ENCODE results near the gene PDE10A. TPM values are rescaled to one million over a fixed set of nuclear protein-coding genes. Genes with fewer than 3 reads are reported as not detected.

Gene PDE10A
- total RNA-seq: 8.5 and 16.0 TPM in 2 replicates

GRCh38 chr6:165662749-165663376 lies at the start of gene PDE10A:
PDE10A (minus strand) TSS chr6:165663241; CDS start chr6:165662811, 430 bp downstream.

DNA sequence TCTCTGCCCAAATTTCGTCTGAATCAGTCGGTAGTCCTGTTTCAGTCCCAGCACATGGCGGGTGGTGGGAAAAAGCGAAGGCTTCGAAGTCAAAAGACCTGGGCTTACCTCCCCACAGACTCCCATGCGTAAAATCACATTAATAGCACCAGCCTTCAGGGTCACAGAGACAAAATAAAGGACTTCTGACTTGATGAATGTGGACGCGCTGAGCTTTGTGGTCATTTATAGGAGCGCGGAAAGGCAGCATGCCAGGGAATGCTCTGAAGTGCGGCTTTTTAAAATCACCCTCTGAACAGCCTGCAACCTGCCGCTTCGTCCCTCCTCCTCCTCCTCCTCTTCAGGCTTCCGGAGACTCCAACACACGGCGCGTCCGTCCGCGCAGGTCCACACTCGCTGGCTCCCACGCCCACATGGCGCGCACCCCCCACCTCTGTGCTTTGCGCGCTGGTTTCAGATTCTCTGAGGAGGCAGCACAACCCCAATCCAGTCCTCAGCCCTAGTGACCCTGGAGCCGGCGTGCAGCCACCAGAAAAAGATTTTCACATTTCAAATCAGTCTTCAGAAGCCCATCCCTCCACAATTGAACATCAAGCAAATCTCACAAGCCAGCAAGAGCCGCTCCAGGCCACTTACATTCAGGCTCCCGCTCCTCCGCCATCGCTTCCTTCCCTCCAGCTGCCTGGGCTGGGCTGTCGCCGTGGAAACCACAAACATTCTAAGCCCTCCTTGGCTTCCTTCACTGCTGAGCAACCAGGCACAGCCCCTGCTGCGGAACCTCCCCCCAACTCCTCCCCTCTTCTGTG lies 353.9 kb downstream of the PDE10A start, which contains the start of gene C6orf118:
C6orf118 (minus strand) TSS at position 680 of the 806 bp plus-strand sequence; CDS start at position 661, 19 bp downstream.

